ENCODE data around the gene FOXK2. TPM values are rescaled to one million over a fixed set of nuclear protein-coding genes. Genes with fewer than 3 reads are reported as not detected.

The FOXK2 gene
- total and polyA plus RNA-seq, 2 donors from 2014 or later: 13.5 to 37.9 TPM

DNA sequence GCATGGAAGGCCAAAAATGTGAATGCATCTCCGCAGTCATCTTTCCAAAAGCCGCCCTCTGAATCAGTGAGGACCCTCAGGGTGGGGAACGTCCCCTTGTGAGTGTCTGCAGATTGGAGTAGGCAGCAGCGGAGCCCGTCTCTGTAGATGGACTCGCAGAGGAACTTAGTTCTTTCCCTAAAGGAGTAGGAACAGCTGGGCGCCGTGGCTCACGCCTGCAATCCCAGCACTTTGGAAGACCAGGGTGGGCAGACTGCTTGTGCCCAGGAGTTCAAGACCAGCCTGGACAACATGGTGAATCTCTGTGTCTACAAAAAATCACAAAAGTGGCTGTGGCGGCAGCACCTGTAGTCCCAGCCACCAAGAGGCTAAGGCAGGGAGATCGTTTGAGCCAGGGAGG, 75.0 kb downstream of the FOXK2 start:
- Histone ChIP-seq H3K27me3 (ENCODE audit: control insufficient read depth, insufficient read depth, low read length) (no peaks in the 10 kb centered on the region), H3K27ac (ENCODE audit: low read depth in 2 of 2, low read length in 2 of 2) (no peak overlapping the region), H3K36me3 (ENCODE audit: control insufficient read depth in 2 of 3, insufficient read depth in 3 of 3, low read length in 3 of 3) (peaks cover 4 to 7% (median 4%) of the 10 kb centered on the region in 3 donors), H3K4me3 (ENCODE audit: low read length in 3 of 3) (no peak overlapping the region), H3K4me1 (ENCODE audit: control insufficient read depth in 2 of 3, insufficient read depth in 2 of 3, low read depth in 1 of 3, low read length in 3 of 3) (peaks cover 0 to 13% (median 12%) of the 10 kb centered on the region in 3 donors), H3K9me3 (ENCODE audit: control insufficient read depth in 2 of 3, insufficient read depth in 1 of 3, low read length in 3 of 3) (no peaks in the 10 kb centered on the region), H3K9ac (ENCODE audit: low read length in 3 of 3) (no peak overlapping the region)
- TF ChIP-seq, protein P1, sequence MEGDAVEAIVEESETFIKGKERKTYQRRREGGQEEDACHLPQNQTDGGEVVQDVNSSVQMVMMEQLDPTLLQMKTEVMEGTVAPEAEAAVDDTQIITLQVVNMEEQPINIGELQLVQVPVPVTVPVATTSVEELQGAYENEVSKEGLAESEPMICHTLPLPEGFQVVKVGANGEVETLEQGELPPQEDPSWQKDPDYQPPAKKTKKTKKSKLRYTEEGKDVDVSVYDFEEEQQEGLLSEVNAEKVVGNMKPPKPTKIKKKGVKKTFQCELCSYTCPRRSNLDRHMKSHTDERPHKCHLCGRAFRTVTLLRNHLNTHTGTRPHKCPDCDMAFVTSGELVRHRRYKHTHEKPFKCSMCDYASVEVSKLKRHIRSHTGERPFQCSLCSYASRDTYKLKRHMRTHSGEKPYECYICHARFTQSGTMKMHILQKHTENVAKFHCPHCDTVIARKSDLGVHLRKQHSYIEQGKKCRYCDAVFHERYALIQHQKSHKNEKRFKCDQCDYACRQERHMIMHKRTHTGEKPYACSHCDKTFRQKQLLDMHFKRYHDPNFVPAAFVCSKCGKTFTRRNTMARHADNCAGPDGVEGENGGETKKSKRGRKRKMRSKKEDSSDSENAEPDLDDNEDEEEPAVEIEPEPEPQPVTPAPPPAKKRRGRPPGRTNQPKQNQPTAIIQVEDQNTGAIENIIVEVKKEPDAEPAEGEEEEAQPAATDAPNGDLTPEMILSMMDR (IDR thresholded peaks at IDR 0.05; ENCODE audit: borderline replicate concordance, extremely low read depth, insufficient read depth): no peak
- FAIRE-seq: no peak
- intact Hi-C loops (cut with DNase I): no loop called here
- peak in 1 of 5 donors; percentile 66 for DNase-seq

DNA sequence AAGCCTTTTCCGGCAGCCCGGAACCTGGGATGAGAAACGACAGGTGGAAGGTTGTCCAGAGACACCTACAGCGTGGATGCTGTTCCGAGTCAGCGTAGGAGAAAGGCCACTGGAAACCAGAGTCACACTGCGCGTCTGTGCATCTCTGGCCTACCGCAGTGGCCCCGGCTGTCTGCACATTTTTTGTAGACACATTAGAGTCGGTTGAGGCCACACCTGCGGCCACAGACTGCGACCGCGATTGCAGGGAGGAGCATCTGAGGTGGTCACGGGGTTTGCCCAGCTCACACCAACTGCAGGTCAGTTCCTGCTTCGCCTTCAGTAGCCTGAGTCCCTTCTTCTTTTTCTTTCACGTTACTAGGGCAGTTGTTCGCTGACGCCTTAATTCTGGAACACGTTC, 76.4 kb downstream of the FOXK2 start:
- H3K9me3 ChIP-seq (ENCODE audit: control insufficient read depth in 2 of 3, insufficient read depth in 1 of 3, low read length in 3 of 3): no peaks in the 10 kb centered on the region
- no peak for FAIRE-seq
- H3K27ac ChIP-seq (ENCODE audit: low read depth in 2 of 2, low read length in 2 of 2): no peak overlapping the region
- H3K36me3 ChIP-seq (ENCODE audit: control insufficient read depth in 2 of 3, insufficient read depth in 3 of 3, low read length in 3 of 3): peaks cover 4 to 7% (median 4%) of the 10 kb centered on the region in 3 donors
- intact Hi-C loops (cut with DNase I): no loop called here
- no peaks in the 10 kb centered on the region for H3K27me3 ChIP-seq (ENCODE audit: control insufficient read depth, insufficient read depth, low read length)
- H3K9ac ChIP-seq (ENCODE audit: low read length in 3 of 3): no peak overlapping the region
- TF ChIP-seq, protein P1 (IDR thresholded peaks at IDR 0.05; ENCODE audit: borderline replicate concordance, extremely low read depth, insufficient read depth): no peak
- H3K4me1 ChIP-seq (ENCODE audit: control insufficient read depth in 2 of 3, insufficient read depth in 2 of 3, low read depth in 1 of 3, low read length in 3 of 3): peaks cover 0 to 13% (median 12%) of the 10 kb centered on the region in 3 donors
- no peak overlapping the region for H3K4me3 ChIP-seq (ENCODE audit: low read length in 3 of 3)
- peak in 1 of 5 donors; percentile 81 for DNase-seq

DNA sequence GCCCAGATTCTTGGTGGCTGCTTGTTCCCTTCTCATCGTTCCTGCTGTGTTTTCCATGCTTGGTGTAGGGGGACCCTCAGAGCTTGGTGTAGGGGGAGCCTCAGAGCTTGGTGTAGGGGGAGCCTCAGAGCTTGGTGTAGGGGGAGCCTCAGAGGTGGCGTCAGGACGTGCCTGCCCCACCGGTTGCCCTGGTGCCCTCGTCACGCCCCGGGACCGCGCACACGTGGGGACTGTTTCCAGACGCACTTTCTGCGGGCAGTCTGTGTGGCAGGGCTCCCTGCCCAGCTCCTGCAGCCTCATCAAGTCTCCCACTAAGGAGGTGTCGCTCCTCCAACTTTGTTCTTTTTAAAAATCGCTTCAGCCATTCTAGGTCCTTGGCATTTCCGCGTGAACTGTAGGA, 76.8 kb downstream of the FOXK2 start:
- TF ChIP-seq, protein P1 (IDR thresholded peaks at IDR 0.05; ENCODE audit: borderline replicate concordance, extremely low read depth, insufficient read depth): no peak
- Histone ChIP-seq H3K9ac (ENCODE audit: low read length in 3 of 3) (no peak overlapping the region), H3K9me3 (ENCODE audit: control insufficient read depth in 2 of 3, insufficient read depth in 1 of 3, low read length in 3 of 3) (no peaks in the 10 kb centered on the region), H3K4me3 (ENCODE audit: low read length in 3 of 3) (no peak overlapping the region), H3K27ac (ENCODE audit: low read depth in 2 of 2, low read length in 2 of 2) (no peak overlapping the region), H3K36me3 (ENCODE audit: control insufficient read depth in 2 of 3, insufficient read depth in 3 of 3, low read length in 3 of 3) (peaks cover 4 to 7% (median 4%) of the 10 kb centered on the region in 3 donors), H3K27me3 (ENCODE audit: control insufficient read depth, insufficient read depth, low read length) (no peaks in the 10 kb centered on the region), H3K4me1 (ENCODE audit: control insufficient read depth in 2 of 3, insufficient read depth in 2 of 3, low read depth in 1 of 3, low read length in 3 of 3) (peaks cover 0 to 13% (median 12%) of the 10 kb centered on the region in 3 donors)
- FAIRE-seq (no peak), DNase-seq (peak in 1 of 5 donors; percentile 74)
- intact Hi-C loops (cut with DNase I): no loop called here
